ENCODE data around the gene HOXA2. TPM values are rescaled to one million over a fixed set of nuclear protein-coding genes. Genes with fewer than 3 reads are reported as not detected.

HOXA2 gene
- total RNA-seq, 1 donor from 2014 or later: 17.9 TPM

DNA sequence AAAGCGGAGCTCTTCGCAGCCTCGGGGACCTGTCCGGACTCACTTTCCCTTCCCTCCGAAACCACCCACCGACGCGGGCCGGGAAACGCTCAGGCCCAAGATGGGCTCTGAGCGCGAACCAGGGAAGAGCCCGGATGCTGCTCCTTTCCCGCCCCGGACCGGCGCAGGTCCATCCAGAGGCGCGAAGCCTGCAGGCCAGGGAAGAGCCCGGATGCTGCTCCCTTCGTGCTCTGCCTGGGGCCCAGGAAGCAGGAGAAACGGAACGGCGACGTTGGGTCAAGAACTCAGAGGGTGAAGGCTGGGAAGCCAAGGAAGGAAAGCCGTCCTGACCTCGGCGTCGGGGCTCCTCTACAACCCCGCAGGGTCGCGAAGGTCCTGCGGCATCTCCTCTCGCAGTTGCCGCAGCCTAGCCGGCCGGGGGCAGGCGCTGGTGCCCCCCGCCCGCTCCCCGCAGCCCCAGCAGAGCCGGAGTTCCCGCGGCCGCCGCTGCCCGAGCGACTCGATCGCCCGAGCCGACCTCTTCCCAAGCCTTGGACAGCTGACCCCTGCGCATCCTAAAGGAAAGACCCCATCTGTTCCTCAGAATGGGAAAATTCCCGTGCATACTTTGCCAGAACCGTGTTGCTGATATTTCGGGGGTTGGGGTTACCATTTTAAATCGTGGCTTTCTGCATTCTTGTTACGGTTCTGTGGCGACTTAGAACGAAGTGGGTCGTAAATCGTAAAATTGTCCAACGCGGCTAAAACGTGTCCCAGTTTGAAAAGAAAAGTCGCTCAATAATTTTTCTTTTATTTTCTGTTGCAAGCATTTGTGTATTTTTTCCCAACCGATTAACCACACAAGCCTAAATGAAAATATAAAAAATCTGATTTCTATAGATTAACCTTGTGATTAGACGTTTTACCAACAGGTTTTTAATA is 14.2 kb downstream of the HOXA2 start:
- Mint-ChIP-seq H3K27me3 (no peaks in the 10 kb centered on the region), H3K9me3 (ENCODE audit: low read depth) (peaks cover 4% of the 10 kb centered on the region), H3K27ac (no peak overlapping the region), H3K36me3 (ENCODE audit: insufficient read depth) (peaks cover 4% of the 10 kb centered on the region), H3K4me3 (ENCODE audit: low read depth) (no peak overlapping the region), H3K4me1 (ENCODE audit: low read depth) (peaks cover 45% of the 10 kb centered on the region)
- DNase-seq (ENCODE audit: low spot score, unreplicated experiment): no peak
- TF ChIP-seq, protein P1, sequence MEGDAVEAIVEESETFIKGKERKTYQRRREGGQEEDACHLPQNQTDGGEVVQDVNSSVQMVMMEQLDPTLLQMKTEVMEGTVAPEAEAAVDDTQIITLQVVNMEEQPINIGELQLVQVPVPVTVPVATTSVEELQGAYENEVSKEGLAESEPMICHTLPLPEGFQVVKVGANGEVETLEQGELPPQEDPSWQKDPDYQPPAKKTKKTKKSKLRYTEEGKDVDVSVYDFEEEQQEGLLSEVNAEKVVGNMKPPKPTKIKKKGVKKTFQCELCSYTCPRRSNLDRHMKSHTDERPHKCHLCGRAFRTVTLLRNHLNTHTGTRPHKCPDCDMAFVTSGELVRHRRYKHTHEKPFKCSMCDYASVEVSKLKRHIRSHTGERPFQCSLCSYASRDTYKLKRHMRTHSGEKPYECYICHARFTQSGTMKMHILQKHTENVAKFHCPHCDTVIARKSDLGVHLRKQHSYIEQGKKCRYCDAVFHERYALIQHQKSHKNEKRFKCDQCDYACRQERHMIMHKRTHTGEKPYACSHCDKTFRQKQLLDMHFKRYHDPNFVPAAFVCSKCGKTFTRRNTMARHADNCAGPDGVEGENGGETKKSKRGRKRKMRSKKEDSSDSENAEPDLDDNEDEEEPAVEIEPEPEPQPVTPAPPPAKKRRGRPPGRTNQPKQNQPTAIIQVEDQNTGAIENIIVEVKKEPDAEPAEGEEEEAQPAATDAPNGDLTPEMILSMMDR (IDR thresholded peaks at IDR 0.05; ENCODE audit: unreplicated experiment): no peak

DNA sequence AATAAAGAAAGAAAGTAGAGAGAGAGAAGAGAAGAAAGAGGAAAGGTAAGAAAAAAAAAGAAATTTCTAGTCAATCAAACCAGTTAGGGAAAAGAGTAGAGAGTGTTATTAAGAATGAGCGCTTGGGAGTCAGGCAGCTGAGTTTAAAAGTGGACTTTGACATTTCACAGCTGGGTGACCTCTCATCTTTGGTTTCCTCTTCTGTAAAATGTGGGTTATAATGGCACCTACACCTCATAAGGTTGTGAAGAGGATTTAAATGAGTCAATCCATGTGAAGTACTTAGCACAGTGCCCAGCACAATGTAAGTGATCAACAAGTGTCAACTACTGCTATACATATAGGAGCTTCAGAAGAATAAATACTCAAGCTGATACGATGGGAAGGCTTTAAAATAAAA is 18.8 kb downstream of the HOXA2 start:
- DNase-seq (ENCODE audit: low spot score, unreplicated experiment): no peak
- TF ChIP-seq, protein P1 (IDR thresholded peaks at IDR 0.05; ENCODE audit: unreplicated experiment): no peak
- peaks cover 4% of the 10 kb centered on the region for H3K36me3 Mint-ChIP-seq (ENCODE audit: insufficient read depth)
- peaks cover 26% of the 10 kb centered on the region for H3K4me1 Mint-ChIP-seq (ENCODE audit: low read depth)
- H3K27me3 Mint-ChIP-seq: no peaks in the 10 kb centered on the region
- no peak overlapping the region for H3K4me3 Mint-ChIP-seq (ENCODE audit: low read depth)
- peaks cover 4% of the 10 kb centered on the region for H3K9me3 Mint-ChIP-seq (ENCODE audit: low read depth)
- no peak overlapping the region for H3K27ac Mint-ChIP-seq

DNA sequence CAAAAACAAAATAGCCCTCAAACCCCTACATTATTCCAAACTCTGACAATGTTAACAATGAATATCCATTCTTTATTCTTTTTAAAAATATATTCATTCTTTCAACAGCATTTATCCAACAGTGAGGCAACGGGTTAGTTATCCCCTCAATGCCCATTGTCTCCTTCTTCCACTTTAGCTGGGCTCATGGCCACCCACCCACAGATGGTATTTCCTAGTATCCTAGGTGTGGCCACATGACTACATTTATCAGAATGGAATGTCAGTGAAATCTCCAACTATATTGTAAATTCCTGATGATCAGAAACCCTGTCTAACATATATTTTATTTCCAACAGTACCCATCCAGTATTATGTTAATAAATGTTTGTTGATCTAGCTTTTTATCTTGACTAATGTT is 20.3 kb downstream of the HOXA2 start:
- TF ChIP-seq, protein P1 (IDR thresholded peaks at IDR 0.05; ENCODE audit: unreplicated experiment): no peak
- no peaks in the 10 kb centered on the region for H3K27me3 Mint-ChIP-seq
- no peaks in the 10 kb centered on the region for H3K36me3 Mint-ChIP-seq (ENCODE audit: insufficient read depth)
- peaks cover 24% of the 10 kb centered on the region for H3K4me1 Mint-ChIP-seq (ENCODE audit: low read depth)
- H3K9me3 Mint-ChIP-seq (ENCODE audit: low read depth): no peaks in the 10 kb centered on the region
- no peak overlapping the region for H3K4me3 Mint-ChIP-seq (ENCODE audit: low read depth)
- H3K27ac Mint-ChIP-seq: no peak overlapping the region
- DNase-seq (ENCODE audit: low spot score, unreplicated experiment): no peak

DNA sequence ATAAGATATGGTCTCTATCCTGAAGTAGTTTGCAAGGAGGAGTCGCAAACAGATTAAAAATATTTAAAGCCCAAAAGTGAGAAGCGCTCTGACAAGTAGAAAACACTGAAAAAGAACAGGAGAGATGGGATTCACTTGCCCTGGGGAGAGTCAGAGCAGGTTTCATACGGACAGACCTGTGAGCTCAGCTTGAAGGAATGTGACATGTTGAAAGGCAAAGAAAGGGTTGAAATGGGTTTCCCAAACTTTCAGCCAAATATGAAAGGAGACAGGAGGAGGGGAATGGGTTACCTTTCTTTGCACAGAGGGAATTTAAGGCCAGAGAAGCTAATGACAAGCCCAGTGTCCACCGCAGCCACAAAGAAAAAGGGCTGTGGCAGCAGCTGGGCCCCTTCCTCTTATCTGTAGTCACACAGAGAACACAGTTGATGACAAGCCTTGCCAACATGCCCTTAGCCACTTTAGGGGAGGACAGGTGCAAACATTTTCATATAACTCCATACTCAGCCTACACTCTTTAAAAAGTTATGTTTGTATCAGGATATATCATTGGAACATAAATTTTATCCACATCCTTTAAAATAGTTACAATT is 21.5 kb downstream of the HOXA2 start:
- TF ChIP-seq, protein P1 (IDR thresholded peaks at IDR 0.05; ENCODE audit: unreplicated experiment): no peak
- Mint-ChIP-seq H3K4me3 (ENCODE audit: low read depth) (peak overlapping the region; percentile 1), H3K36me3 (ENCODE audit: insufficient read depth) (peaks cover 2% of the 10 kb centered on the region), H3K27ac (peak overlapping the region; percentile 92), H3K9me3 (ENCODE audit: low read depth) (no peaks in the 10 kb centered on the region), H3K4me1 (ENCODE audit: low read depth) (peaks cover 24% of the 10 kb centered on the region), H3K27me3 (no peaks in the 10 kb centered on the region)
- no peak for DNase-seq (ENCODE audit: low spot score, unreplicated experiment)

DNA sequence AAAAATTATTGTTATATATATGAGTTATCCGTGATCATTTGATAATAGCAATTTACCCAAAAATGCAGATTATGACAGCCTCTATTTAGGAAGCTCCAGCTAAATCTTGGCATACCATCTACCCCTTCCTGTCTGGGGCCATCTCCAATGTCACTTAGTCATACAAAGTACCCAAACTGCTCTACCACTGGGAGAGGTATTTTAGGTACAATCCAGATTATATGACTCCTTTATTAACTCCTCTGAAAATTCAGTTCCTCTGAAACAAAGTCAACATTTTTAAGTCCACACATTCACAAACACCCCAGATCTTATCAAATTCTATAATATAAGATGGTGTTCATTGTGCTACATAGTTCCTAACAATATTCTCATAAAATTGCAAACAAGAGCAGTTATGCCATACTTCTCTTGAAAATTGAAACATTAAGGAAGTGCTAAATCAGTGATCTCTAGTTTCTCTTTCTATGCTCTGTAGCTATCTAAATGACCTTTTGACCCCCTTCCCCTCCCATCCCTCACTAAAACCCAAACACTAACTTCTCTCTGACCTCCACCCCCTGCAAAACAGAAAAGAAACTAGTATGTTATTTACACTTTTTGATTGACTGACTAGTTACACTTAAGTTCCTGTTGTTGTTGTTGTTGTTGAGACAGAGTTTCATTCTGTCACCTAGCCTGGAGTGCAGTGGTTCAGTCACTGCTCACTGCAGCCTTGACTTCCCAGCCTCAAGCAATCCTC is 23.1 kb downstream of the HOXA2 start:
- Mint-ChIP-seq H3K4me3 (ENCODE audit: low read depth) (no peak overlapping the region), H3K27ac (no peak overlapping the region), H3K36me3 (ENCODE audit: insufficient read depth) (peaks cover 2% of the 10 kb centered on the region), H3K9me3 (ENCODE audit: low read depth) (peaks cover 4% of the 10 kb centered on the region), H3K27me3 (no peaks in the 10 kb centered on the region), H3K4me1 (ENCODE audit: low read depth) (peaks cover 24% of the 10 kb centered on the region)
- TF ChIP-seq, protein P1 (IDR thresholded peaks at IDR 0.05; ENCODE audit: unreplicated experiment): no peak
- DNase-seq (ENCODE audit: low spot score, unreplicated experiment): no peak
